Activated CD4-positive, alpha-beta T cell treated with anti-CD3 and anti-CD28 coated beads, Interleukin-2, amount 10 ng/mL, durations not matched to agents 7 days and 5 days (primary cell): ENCODE measurements around the gene ABAT. TPM values are rescaled to one million over a fixed set of nuclear protein-coding genes. Genes with fewer than 3 reads are reported as not detected.

Source experiments
- CTCF ChIA-PET: fragments of 350-600 bp; sonication (Branson Sonifier 250); formaldehyde crosslinking; loops from one replicate; lab custom pipeline; 2021; ENCODE audit warnings: antibody characterized with exemption; lab: Charles Lee
- POLR2A ChIA-PET: fragments of 350-600 bp; sonication (Branson Sonifier 250); formaldehyde crosslinking; loops from one replicate; lab custom pipeline; 2021; ENCODE audit warnings: antibody characterized with exemption; lab: Charles Lee
- DNase-seq: peaks from one replicate; pipeline ENCODE4 v3.0.0-alpha.2; 2020
- H3K27ac Mint-ChIP-seq: one replicate; pipeline ENCODE4 v1.8.0; 2021; ENCODE audit warnings: mild to moderate bottlenecking, moderate library complexity, mixed read lengths
- H3K27me3 Mint-ChIP-seq: one replicate; pipeline ENCODE4 v1.8.0; 2021; ENCODE audit warnings: mixed read lengths
- H3K36me3 Mint-ChIP-seq: one replicate; pipeline ENCODE4 v1.8.0; 2021; ENCODE audit warnings: low read depth, mixed read lengths
- H3K4me1 Mint-ChIP-seq: one replicate; pipeline ENCODE4 v1.8.0; 2021; ENCODE audit warnings: mixed read lengths
- H3K4me3 Mint-ChIP-seq: one replicate; pipeline ENCODE4 v1.8.0; 2021; ENCODE audit warnings: mild to moderate bottlenecking, moderate library complexity, mixed read lengths
- H3K9me3 Mint-ChIP-seq: one replicate; pipeline ENCODE4 v1.8.0; 2021; ENCODE audit warnings: mixed read lengths
- total RNA-seq, 2 experiments: library from RNA; stranded (reverse); gene quantifications; one replicate each; pipeline ENCODE4 v1.2.3, GENCODE V29; 2021

ABAT gene
- total RNA-seq, 2 experiments from 2014 or later, result 5.4 to 5.6 TPM

GRCh38 chr16:8656376-8656775 is 18.0 kb upstream of the ABAT start:
- H3K27me3 Mint-ChIP-seq, result no peaks in the 10 kb centered on the region
- POLR2A ChIA-PET, result interaction anchor here (0.6 kb wide), 1 partner anchor 225 kb away, joined by 3 read pairs; no protein-coding TSS in a partner anchor
- no peaks in the 10 kb centered on the region for H3K9me3 Mint-ChIP-seq
- peaks cover 8% of the 10 kb centered on the region for H3K4me1 Mint-ChIP-seq
- no peak for DNase-seq
- no peak overlapping the region for H3K27ac Mint-ChIP-seq
- no peaks in the 10 kb centered on the region for H3K36me3 Mint-ChIP-seq
- CTCF ChIA-PET, result interaction anchor here (1.1 kb wide), 1 partner anchor 19 kb away, joined by 5 read pairs; no protein-coding TSS in a partner anchor
- no peak overlapping the region for H3K4me3 Mint-ChIP-seq

GRCh38 chr16:8660841-8661301 is 13.5 kb upstream of the ABAT start:
- ChIA-PET CTCF (interaction anchor here (1.2 to 1.7 kb wide), 2 partner anchors 11 to 348 kb away, joined by 4 to 5 read pairs; no protein-coding TSS in a partner anchor), POLR2A (no interaction called here)
- Mint-ChIP-seq H3K4me1 (peaks cover 6% of the 10 kb centered on the region), H3K4me3 (no peak overlapping the region), H3K27ac (no peak overlapping the region), H3K36me3 (no peaks in the 10 kb centered on the region), H3K27me3 (no peaks in the 10 kb centered on the region), H3K9me3 (no peaks in the 10 kb centered on the region)
- DNase-seq, result peak; percentile 68

- ChIA-PET POLR2A (no interaction called here), CTCF (interaction anchor here (1.7 kb wide), 1 partner anchor 347 kb away, joined by 5 read pairs; no protein-coding TSS in a partner anchor)
- Mint-ChIP-seq H3K36me3 (no peaks in the 10 kb centered on the region), H3K9me3 (no peaks in the 10 kb centered on the region), H3K4me1 (peaks cover 6% of the 10 kb centered on the region), H3K27me3 (no peaks in the 10 kb centered on the region), H3K27ac (no peak overlapping the region), H3K4me3 (no peak overlapping the region)
- DNase-seq, result no peak
Measured at GRCh38 chr16:8661703-8662102, 12.7 kb upstream of the ABAT start.

GRCh38 chr16:8663192-8664089 is 11.0 kb upstream of the ABAT start:
- no peak for DNase-seq
- Mint-ChIP-seq H3K4me1 (peaks cover 6% of the 10 kb centered on the region), H3K36me3 (no peaks in the 10 kb centered on the region), H3K4me3 (no peak overlapping the region), H3K27me3 (no peaks in the 10 kb centered on the region), H3K9me3 (no peaks in the 10 kb centered on the region), H3K27ac (no peak overlapping the region)
- CTCF ChIA-PET, result no interaction called here
- POLR2A ChIA-PET, result no interaction called here

- CTCF ChIA-PET, result interaction anchor here (0.9 to 1.0 kb wide), 2 partner anchors 10 to 215 kb away, joined by 3 to 4 read pairs; no protein-coding TSS in a partner anchor
- no peak for DNase-seq
- Mint-ChIP-seq H3K36me3 (no peaks in the 10 kb centered on the region), H3K4me1 (peaks cover 4% of the 10 kb centered on the region), H3K4me3 (no peak overlapping the region), H3K9me3 (no peaks in the 10 kb centered on the region), H3K27me3 (no peaks in the 10 kb centered on the region), H3K27ac (no peak overlapping the region)
- POLR2A ChIA-PET, result no interaction called here
Measured at GRCh38 chr16:8665529-8665928, 8.9 kb upstream of the ABAT start.

- Mint-ChIP-seq H3K4me1 (no peaks in the 10 kb centered on the region), H3K27me3 (no peaks in the 10 kb centered on the region), H3K9me3 (no peaks in the 10 kb centered on the region), H3K27ac (no peak overlapping the region), H3K36me3 (no peaks in the 10 kb centered on the region), H3K4me3 (no peak overlapping the region)
- no peak for DNase-seq
- ChIA-PET POLR2A (no interaction called here), CTCF (interaction anchor here (1.1 kb wide), 1 partner anchor 213 kb away, joined by 3 read pairs; no protein-coding TSS in a partner anchor)
Measured at GRCh38 chr16:8667492-8667891, 6.9 kb upstream of the ABAT start.

- H3K4me1 Mint-ChIP-seq, result no peaks in the 10 kb centered on the region
- ChIA-PET POLR2A (no interaction called here), CTCF (interaction anchor here (1.1 kb wide), 1 partner anchor 213 kb away, joined by 3 read pairs; no protein-coding TSS in a partner anchor)
- no peaks in the 10 kb centered on the region for H3K36me3 Mint-ChIP-seq
- H3K27me3 Mint-ChIP-seq, result no peaks in the 10 kb centered on the region
- H3K9me3 Mint-ChIP-seq, result no peaks in the 10 kb centered on the region
- H3K27ac Mint-ChIP-seq, result no peak overlapping the region
- H3K4me3 Mint-ChIP-seq, result no peak overlapping the region
- no peak for DNase-seq
Measured at GRCh38 chr16:8668113-8668512, 6.3 kb upstream of the ABAT start.

- H3K4me1 Mint-ChIP-seq, result peaks cover 5% of the 10 kb centered on the region
- H3K4me3 Mint-ChIP-seq, result no peak overlapping the region
- H3K27ac Mint-ChIP-seq, result no peak overlapping the region
- ChIA-PET POLR2A (no interaction called here), CTCF (no interaction called here)
- DNase-seq, result no peak
- H3K36me3 Mint-ChIP-seq, result no peaks in the 10 kb centered on the region
- no peaks in the 10 kb centered on the region for H3K9me3 Mint-ChIP-seq
- no peaks in the 10 kb centered on the region for H3K27me3 Mint-ChIP-seq
Measured at GRCh38 chr16:8669481-8669880, 4.9 kb upstream of the ABAT start.

GRCh38 chr16:8670014-8670560 is 4.3 kb upstream of the ABAT start:
- no peaks in the 10 kb centered on the region for H3K9me3 Mint-ChIP-seq
- H3K27ac Mint-ChIP-seq, result no peak overlapping the region
- H3K4me3 Mint-ChIP-seq, result no peak overlapping the region
- no peak for DNase-seq
- H3K4me1 Mint-ChIP-seq, result peaks cover 9% of the 10 kb centered on the region
- CTCF ChIA-PET, result no interaction called here
- H3K36me3 Mint-ChIP-seq, result no peaks in the 10 kb centered on the region
- no peaks in the 10 kb centered on the region for H3K27me3 Mint-ChIP-seq
- POLR2A ChIA-PET, result interaction anchor here (0.7 kb wide), 1 partner anchor 16 kb away, joined by 3 read pairs; no protein-coding TSS in a partner anchor

- CTCF ChIA-PET, result interaction anchor here (0.5 to 1.0 kb wide), 2 partner anchors 10 to 206 kb away, joined by 3 to 4 read pairs; no protein-coding TSS in a partner anchor
- POLR2A ChIA-PET, result no interaction called here
- Mint-ChIP-seq H3K27me3 (no peaks in the 10 kb centered on the region), H3K4me1 (peaks cover 19% of the 10 kb centered on the region), H3K27ac (no peak overlapping the region), H3K9me3 (no peaks in the 10 kb centered on the region), H3K4me3 (peak overlapping the region; percentile 79), H3K36me3 (no peaks in the 10 kb centered on the region)
- DNase-seq, result no peak
Measured at GRCh38 chr16:8673611-8674412, 605 bp upstream of the ABAT start.

- CTCF ChIA-PET, result interaction anchor here (0.6 kb wide), 1 partner anchor 9 kb away, joined by 4 read pairs; no protein-coding TSS in a partner anchor
Measured at GRCh38 chr16:8675183-8676159, 1.1 kb downstream of the ABAT start.

More at GRCh38 chr16:8675183-8676159, 1.1 kb downstream of the ABAT start:
- peak; percentile 40 for DNase-seq
- H3K27me3 Mint-ChIP-seq, result no peaks in the 10 kb centered on the region
- peaks cover 4% of the 10 kb centered on the region for H3K9me3 Mint-ChIP-seq
- no peaks in the 10 kb centered on the region for H3K36me3 Mint-ChIP-seq
- peaks cover 19% of the 10 kb centered on the region for H3K4me1 Mint-ChIP-seq
- H3K4me3 Mint-ChIP-seq, result peak overlapping the region; percentile 79
- POLR2A ChIA-PET, result no interaction called here
- peak overlapping the region; percentile 83 for H3K27ac Mint-ChIP-seq
